ENCODE data around the gene PLEKHH2.
"Not testable (repeated sequence)": the region's sequence is repeated elsewhere in the genome, so short reads cannot be mapped to it uniquely, and the experiment has no call there.

Gene PLEKHH2

DNA sequence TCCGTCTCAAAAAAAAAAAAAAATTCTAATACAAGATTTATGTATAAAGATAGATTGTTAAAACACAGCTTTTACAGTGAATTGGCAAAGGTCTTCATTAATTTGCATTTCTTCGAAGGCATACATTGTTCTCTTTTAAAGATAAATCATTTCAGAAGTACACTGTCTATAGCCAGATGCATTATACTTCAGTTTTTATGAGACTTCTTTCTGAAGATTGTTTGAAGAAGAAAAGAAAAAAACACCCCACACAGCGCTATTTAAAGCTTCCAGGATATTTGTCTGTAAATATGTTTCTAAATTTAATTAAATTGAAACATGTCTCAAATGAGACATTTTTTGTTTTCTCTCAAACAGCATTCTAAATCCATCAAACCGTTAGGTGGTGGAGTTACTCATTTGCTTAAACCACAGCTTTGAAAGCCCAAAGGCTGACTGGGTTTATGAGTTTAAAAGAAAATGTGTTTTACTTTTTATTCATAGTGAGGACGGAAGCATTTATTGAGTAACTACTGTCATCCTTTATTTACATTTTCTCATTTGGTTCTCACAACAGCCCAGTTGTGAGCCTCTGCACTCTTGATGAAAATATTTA, 81.6 kb downstream of the PLEKHH2 start:
- DNase-seq: no peak

DNA sequence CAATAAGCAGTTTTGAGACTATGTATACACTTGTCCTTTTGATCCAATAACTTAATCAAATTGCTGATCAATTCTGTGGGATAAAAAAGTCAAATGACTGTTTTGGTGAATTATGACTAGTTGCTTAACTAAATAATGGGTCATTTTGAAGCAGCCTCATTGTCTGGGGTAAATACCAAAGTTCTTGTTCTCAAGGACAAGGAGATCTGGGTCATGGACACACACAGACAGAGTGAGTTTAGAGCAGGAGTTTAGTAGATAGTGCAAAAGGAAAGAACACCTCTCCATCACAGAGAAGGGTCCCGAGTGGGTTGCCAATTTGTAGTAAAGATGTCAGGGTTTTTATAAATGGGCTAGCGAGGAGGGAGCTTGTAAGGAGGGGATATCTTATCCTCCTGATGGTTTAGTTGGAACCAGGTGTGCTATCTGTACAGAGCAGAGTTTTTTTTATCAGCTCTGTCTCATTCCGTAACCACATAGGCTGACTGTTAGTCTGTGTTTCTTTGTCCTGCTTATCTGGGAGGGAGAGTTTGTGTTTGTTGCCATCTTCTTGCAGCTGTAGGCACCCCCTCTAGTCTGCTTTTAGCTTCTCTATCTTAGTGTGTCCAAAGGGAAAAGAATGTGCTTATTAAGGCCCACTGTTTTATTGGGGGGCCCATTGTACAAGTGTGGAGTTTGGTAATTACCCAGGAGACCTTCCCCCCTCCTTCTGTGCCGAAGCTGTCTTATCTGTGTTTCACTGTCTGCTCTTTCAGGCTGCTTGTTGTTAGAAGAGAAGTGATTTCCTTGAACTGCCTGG, 87.9 kb downstream of the PLEKHH2 start:
- no peak for DNase-seq

DNA sequence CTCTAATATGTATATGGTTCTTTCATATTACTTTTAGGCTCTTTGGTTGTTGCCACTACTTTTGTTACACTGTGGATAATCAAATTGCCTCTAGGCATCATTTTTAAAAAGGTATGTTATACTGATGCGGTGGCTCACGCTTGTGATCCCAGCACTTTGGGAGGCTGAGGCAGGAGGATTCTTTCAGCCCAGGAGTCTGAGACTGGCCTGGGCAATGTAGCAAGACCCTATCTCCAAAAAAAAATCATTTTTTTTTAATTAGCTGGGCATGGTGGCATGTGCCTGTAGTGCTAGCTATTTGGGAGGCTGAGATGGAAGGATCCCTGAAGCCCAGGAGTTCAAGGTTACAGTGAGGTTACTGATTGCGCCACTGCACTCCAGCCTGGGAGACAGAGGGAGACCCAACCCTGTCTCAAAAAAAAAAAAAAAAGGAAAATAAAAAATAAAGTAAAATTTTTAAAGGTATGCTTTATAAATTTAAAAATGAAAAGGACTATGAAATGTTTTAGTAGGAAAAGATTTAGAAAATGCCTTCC, 88.7 kb downstream of the PLEKHH2 start:
- no peak for DNase-seq

DNA sequence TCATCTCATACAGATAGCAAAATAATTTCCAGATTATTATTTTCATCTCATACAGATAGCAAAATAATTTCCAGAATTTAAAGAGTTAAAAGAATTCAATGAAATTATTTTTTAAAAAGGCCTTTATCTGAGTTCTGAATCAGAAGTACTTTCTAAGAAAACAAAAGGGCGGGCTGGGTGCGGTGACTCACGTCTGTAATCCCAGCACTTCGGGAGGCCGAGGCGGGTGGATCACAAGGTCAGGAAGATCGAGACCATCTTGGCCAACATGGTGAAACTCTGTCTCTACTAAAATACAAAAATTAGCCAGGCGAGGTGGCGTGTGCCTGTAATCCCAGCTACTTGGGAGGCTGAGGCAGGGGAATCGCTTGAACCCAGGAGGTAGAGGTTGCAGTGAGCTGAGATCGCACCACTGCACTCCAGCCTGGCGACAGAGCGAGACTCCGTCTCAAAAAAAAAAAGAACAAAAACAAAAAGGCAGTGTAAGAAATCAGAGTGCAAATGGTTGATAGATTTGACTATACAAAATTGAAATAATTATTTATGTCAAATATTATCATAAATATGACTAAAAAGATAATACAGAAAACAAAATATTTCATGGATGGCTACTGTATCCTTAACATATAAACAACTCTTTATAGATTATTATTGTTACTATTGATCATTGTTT, 90.0 kb downstream of the PLEKHH2 start:
- DNase-seq: not testable (repeated sequence)

DNA sequence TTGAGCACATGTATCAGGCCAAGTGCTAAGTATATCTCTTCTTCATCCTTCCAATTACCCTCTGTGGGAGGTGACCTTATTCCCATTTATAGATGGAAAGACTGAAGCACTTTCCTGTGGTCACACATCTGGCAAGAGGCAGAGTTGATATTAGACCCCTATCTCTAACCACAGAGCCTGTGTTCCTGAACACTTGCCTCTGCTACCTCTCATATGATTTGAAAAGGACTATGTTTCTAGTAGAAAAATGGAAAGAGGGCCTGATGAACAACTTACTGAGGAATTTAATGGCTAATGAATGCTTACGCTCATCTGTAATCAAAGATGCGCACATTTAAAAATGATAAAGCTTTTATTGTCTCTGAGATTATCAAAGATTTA, 90.6 kb downstream of the PLEKHH2 start:
- no peak for DNase-seq

DNA sequence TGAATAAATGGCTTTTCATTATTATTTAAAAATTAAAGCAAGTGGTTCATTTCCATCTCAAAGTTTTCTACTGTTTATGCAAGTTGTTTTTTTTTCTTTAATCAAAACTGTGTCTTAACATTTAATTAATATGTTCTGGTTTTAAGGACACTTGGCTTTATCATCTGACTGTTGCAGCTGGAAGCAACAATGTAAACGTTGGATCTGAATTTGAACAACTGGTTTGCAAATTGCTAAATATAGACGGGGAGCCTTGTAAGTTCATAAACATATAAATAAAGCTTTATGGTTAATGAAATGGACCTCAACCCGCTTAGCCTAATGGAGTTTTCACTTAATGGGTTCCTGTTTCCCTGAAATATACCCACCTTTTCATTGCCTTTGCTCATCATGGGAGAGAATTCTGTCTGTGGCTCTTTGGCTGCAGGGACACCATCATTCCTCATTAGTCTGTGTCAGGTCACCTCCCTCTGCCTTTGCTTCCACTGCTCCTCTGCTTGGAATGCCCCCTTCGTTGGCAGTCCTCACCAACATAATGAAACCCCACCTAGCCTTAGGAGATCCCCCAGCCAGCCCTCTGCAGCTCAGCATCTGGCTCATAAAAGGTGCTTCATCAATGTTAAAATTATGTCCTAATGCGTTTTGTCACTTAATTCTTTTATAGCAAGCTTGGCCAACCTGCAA, 92.6 kb downstream of the PLEKHH2 start:
- no peak for DNase-seq

DNA sequence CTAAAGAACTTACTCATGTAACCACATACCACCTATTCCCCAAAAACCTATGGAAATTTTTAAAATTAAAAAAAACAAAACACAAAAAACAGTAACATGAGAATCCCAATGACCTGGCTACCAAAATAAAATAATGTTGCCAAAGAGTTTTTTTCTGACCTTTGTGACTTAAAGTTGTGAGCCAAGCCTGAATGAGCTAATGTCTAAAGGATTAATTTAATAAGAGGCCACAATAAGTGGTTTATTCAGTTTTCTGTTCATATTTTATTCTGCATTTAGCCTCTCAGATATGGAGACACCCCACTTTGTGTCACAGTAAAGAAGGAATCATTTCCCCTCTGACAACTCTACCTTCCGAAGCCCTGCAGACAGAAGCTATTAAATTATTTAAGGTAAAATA, 94.2 kb downstream of the PLEKHH2 start:
- DNase-seq: no peak

DNA sequence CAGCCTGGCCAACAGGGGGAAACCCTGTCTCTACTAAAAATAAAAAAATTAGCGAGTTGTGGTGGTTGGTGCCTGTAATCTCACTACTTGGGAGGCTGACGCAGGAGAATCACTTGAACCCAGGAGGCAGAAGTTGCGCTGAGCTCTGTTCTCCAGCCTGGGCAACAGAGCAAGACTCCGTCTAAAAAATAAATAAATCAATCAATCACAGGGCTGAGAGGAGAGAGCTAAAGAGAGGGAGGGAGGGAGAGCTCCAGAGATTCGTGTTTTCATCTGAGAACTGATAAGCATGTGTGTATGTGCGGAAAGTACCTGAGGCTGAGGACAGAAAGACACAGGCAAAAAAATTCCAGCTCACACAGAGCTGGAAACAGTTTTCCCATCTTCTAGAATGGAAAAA, 99.6 kb downstream of the PLEKHH2 start:
- DNase-seq: no peak

DNA sequence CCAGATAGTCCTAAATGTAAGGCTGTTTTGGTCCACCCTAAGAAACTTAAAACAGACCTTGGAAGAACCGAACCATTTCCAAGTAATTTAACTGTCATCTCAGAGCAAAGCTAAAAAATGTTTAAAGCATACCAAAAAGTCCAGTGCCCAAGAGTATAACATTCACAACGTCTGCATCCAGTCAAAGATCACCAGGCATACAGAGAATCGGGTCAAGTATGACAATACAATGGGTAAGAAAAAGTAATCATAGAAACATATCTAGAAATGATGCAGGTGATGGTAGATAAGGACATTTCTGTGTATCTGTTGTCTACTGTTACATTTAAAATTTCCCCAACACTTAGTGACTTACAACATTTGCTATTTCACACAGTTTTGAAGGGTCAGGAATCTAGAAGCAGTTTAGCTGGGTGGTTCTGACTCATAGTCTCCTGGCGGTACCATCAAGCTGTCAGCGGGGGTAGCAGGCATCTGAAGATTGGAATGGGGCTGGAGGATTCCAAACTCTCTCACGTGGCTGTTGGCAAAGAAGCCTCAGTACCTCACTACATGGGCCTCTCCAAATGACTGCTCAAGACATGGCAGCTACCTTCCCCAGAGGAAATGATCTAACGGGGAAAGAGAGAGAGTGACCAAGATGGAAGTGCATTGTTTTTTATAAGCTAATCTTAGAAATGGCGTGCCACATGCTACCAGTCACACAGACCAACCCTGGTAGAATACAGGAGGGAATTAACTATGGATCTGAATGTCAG, 100.2 kb downstream of the PLEKHH2 start:
- no peak for DNase-seq

DNA sequence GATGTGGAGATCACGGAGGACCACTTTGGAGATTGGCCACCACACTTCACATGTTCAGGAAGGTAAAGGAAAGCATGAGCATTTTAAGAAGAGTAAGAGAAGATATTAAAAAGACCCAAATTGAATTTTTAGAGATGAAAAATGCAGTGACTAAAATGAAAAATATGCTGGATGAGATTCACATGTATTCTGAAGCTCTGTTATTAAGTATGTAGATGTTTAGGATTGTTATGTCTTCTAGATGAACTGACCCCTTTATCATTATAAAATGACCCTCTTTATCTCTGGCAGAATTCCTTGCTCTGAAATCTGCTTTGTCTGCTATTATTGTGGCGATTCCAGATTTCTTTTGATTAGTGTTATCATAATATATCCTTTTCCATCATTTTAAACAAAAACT, 100.8 kb downstream of the PLEKHH2 start:
- no peak for DNase-seq

DNA sequence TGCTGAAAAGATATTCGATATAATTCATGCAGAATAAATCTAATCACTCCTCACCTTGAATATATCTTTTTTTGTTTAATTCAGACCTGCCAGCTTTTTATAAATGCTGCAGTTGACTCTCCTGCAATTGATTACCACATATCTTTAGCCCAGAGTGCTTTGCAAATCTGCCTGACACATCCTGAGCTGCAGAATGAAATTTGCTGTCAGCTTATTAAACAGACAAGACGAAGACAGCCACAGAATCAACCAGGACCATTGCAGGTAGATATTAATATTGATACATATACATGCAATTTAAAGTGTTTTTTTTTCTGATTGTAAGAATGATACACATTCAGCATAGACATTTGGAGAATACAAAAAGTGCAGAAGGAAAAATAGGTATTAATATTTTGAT, 101.2 kb downstream of the PLEKHH2 start:
- DNase-seq: no peak

DNA sequence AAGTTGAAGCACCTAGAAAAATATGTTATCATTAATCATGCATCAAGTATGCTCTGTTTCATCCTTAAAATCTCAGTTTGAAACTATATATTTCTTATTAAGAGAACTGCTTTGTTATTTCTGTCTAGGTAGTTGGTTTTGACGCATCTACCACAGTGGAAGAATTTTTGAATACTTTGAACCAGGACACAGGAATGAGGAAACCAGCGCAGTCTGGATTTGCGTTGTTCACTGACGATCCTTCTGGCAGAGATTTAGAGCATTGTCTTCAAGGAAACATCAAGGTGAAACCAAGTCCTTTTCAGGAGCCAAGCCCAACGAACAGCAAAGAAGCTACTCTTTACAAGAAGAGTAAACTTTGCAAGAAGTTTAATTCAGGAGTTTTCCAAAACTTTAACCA, 106.6 kb downstream of the PLEKHH2 start:
- no peak for DNase-seq

DNA sequence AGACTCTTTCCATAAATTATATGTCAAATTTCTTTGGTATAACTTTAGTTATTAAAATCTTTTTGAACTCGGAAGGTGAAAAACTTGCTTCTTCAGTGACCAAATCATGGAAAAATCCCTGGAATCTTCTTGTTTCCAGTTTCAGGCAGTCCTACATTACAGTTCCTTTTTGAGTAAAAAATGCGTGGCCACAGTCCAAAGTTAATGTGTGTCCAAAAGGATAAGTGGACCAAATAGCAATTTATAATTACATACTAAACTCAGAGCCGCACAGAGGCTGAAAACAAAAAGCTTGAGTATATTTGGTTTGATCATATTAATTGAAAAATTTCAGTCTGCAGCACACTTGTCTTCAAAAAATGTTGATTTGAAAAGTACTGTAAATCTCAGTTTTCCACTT, 108.4 kb downstream of the PLEKHH2 start:
- DNase-seq: peak; percentile 25

DNA sequence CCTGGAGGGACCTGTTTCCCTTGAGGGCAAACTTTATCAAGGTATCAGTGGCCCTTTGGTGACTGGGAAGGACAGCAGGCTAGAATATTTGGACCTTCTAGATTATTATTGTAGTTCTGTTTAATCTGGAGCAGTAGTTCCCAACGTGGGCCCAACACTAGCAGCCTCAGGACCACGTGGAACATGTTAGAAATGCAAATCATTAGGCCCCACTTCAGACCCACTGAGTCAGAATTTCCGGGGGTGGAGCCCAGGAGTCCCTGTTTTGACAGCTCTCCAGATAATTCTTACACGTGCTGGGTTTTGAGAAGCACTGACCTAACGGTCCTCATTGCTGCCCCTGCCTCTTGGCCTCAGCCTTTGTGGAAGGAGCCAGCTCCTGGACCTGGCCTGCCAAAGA, 111.3 kb downstream of the PLEKHH2 start:
- DNase-seq: no peak

DNA sequence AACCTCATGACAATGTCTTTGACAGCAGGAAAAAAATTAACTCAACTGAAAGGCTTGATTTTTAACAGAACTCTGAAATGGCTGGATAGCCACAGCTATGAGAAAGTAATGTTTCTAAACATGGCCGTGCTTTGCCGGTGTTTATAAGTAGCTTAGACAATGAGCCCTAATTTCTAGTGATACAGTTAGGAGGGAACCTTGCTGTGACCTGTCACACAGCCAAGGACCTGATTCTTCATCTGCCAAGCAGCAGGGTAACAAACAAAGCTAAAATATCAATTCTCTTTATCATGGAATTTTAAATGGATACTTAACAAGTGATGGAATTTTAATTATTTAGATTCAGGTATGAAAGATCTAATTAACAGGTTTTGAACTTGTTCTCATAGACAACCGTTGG, 112.5 kb downstream of the PLEKHH2 start:
- no peak for DNase-seq

DNA sequence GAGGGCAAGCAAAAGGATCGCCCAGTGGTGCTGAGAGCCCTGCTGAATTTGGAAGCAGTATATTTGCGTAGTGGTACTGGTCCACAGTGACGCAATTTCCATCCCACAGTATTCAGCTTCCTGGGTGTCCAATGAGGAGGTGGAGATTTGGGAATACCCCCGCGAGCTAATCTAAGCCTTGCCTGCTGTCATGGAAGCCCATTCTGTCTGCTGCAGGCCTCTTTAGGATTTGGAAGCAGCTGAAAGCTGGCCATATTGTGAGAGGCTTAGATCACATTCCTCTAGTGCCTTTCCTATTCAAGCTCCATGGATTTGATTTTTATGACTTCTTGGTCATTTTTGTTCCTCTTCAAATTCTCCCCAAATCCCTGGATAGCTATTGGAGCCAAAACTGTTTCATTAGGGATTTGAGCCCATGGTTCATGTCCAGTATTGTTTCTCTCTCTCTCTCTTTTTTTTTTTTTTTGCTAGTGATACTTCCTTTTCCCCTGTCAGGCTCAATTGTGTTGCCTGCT, 114.5 kb downstream of the PLEKHH2 start:
- DNase-seq: no peak

DNA sequence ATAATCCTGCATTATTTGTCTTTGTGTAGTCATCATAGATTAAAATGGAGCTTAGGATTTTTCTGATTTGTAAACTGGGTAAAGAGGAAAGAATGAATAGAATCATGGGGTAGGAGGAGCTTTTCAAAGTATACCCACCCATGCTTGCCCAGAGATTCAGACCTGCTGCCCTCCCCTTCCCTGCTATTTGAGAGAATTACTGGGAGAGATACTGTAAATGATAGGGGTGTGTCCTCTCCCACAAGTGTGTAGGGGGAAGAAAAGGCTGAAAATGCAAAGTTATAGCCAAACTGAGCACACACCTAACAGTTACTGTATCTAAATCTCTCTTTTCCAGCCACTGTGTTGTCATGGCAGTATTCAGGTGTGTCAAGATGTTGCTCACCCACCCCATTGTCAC, 115.2 kb downstream of the PLEKHH2 start:
- no peak for DNase-seq

DNA sequence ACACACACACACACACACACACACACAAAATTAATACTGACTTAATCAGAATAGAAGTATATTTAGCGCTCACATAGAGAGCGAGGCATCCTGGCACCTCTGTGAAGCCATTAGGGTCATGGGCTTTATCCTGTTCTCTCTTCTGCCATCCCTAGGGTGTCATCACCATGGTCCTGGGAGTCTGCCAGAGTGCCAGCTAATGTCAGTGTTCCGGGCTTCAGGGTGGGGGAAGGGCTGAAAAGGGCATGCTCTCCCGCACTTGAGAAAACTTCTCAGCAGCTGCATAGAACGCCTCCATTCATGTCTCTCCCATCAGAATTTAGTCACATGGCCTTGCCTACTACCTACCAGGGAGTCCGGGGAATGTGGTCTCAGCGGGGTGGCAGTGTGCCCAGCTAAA, 117.1 kb downstream of the PLEKHH2 start:
- peak; percentile 29 for DNase-seq

DNA sequence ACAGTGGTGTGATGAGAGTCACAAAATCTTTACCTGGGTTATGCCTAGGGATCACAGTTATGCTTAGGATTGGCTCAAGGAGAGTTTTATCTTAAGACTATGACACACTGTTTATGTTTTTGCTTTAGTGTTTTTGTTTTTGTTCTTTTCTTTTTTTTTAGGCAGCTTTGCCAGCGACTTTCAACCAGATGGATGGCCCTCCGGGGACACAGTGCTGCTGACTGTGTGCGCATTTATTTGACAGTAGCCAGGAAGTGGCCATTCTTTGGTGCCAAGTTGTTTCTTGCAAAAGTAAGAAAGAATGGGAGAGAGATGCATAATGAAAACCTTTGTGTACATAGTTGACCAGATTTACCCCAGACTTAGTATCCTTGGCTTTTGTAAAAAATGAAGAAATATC, 121.7 kb downstream of the PLEKHH2 start:
- DNase-seq: peak; percentile 28

DNA sequence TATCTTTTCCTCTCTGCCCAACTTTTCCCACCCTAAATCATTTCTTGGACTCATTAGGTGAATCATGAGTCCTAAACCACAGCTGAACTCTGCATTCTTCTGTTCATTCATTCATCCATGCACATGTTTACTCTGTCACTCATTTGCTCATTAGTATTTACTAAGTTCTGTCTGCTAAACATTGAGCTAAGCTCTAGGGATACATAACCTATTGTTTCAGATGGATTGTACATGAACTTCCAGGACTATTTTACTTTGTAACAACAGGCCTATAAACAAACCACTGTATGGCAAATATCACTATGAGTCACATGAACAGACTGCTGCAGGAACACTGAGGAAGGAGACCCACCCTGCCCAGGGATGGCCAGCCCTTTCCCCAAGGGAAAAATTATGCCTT, 122.1 kb downstream of the PLEKHH2 start:
- DNase-seq: no peak

DNA sequence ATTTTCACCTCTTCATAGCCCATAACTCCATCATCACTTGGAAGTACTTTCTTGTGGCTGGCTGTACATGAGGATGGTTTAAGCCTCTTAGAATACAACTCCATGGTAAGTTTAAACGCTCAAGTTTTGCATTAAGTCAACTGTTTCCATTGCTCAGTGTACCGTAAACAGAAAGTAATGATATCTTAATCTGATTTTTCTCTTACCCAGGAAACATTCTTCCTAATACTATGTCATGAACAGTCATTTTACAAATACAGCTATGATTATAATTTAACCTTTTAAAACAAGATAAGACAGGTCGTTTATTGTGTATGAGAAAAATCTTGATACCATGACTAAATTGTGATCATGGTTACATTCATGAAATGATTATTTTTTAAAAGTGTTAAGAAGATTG, 125.2 kb downstream of the PLEKHH2 start:
- no peak for DNase-seq

DNA sequence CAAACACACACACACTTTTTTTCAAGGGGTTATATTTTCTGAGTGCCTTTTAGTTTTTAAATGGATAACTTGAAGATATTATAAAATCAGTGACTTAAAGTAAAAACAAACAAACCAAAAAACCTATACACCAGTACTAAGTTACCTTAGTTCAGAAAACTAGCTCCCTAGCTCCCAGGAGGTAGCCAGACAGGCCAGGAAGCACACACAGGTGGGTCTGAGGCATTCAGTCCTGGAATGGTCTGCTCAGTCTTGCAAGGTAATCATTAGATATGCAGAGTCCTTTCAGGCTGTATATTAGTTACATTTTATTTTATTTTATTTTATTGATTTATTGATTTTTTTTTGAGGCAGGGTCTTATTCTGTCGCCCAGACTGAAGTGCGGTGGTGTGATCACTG, 126.0 kb downstream of the PLEKHH2 start:
- no peak for DNase-seq
